Panc1 (cell line): ENCODE measurements around the gene TCF25. TPM values are rescaled to one million over a fixed set of nuclear protein-coding genes. Genes with fewer than 3 reads are reported as not detected.
A peak's percentile ranks its signal among the peaks of the same experiment; 100 is the strongest.

Experiments
- ATAC-seq: fragments of 200-7000 bp; cut with Tn5 transposase; 2 replicates; pipeline ENCODE4 v1.9.1; 2020; ENCODE audit warnings: mild to moderate bottlenecking, moderate library complexity
- BruUV-seq: library from RNA; stranded (reverse); fragments of 400-500 nt; replicated peaks from 2 replicates; lab custom pipeline; 2021; lab: Mats Ljungman, UMichigan
- CTCF ChIA-PET: fragments of 300-600 bp; sonication (Branson Sonifier 250); formaldehyde crosslinking; loops from one replicate; lab custom pipeline; 2022; ENCODE audit warnings: antibody characterized with exemption; lab: Charles Lee
- POLR2A ChIA-PET: fragments of 300-600 bp; sonication (Branson Sonifier 250); formaldehyde crosslinking; loops from one replicate; lab custom pipeline; 2022; ENCODE audit warnings: antibody characterized with exemption; lab: Charles Lee
- DNase-seq: peaks from one replicate; pipeline ENCODE4 v3.0.0-alpha.2; 2010; ENCODE audit warnings: low read depth, low spot score
- H3K27ac ChIP-seq: 2 replicates; pipeline ENCODE4 v1.5.1; 2011; ENCODE audit warnings: mild to moderate bottlenecking, low read length, inconsistent platforms
- H3K27me3 ChIP-seq: fragments of 200-500 bp; sonication (Bioruptor generic); 2 replicates; pipeline ENCODE4 v1.6.0; 2014; ENCODE audit warnings: low read length, inconsistent platforms; ENCODE audit not compliant: control insufficient read depth, insufficient read depth
- H3K36me3 ChIP-seq: fragments of 200-500 bp; sonication (Bioruptor generic); 2 replicates; pipeline ENCODE4 v1.5.1; 2014; ENCODE audit warnings: inconsistent platforms, mild to moderate bottlenecking, low read length, moderate library complexity; ENCODE audit not compliant: control insufficient read depth, insufficient read depth
- H3K4me1 ChIP-seq: 2 replicates; pipeline ENCODE4 v1.5.1; 2011; ENCODE audit warnings: inconsistent platforms, mild to moderate bottlenecking, low read length, moderate library complexity; ENCODE audit not compliant: control insufficient read depth, insufficient read depth
- H3K4me3 ChIP-seq, 2 experiments: 2 replicates each; pipeline ENCODE4 v1.5.1; 2011 to 2012; ENCODE audit warnings: low read depth in 2 of 2, low read length in 2 of 2, mild to moderate bottlenecking in 2 of 2, inconsistent platforms in 1 of 2, moderate library complexity in 1 of 2
- H3K9me3 ChIP-seq: fragments of 200-500 bp; sonication (Bioruptor generic); 2 replicates; pipeline ENCODE4 v1.5.1; 2014; ENCODE audit warnings: low read depth, mild to moderate bottlenecking, inconsistent platforms, low read length, moderate library complexity; ENCODE audit not compliant: control insufficient read depth, insufficient read depth
- CTCF ChIP-seq: fragments of 450-650 bp; IDR thresholded peaks from 2 replicates; pipeline ENCODE4 v1.5.1; 2017; ENCODE audit warnings: mild to moderate bottlenecking
- POLR2AphosphoS5 ChIP-seq: IDR thresholded peaks from 2 replicates; pipeline ENCODE4 v1.6.1; 2012; ENCODE audit warnings: mild to moderate bottlenecking, low read depth, low read length, moderate library complexity
- SIN3A ChIP-seq: IDR thresholded peaks from 2 replicates; pipeline ENCODE4 v1.6.1; 2012; ENCODE audit warnings: low read depth, mild to moderate bottlenecking, low read length, moderate library complexity, borderline replicate concordance; ENCODE audit not compliant: insufficient read depth
- TCF7L2 ChIP-seq: IDR thresholded peaks from 2 replicates; pipeline ENCODE4 v1.6.1; 2011; ENCODE audit warnings: mild to moderate bottlenecking, low read depth, low read length, inconsistent platforms
- in situ Hi-C: cut with HindIII; loops from 2 replicates; pipeline ENCODE4 v1.10.0; 2016; ENCODE audit warnings: low sequenced_read_pairs, low pct_unique_long_range_greater_than_20kb
- intact Hi-C: fragments of 100-400 bp; cut with micrococcal nuclease; formaldehyde crosslinking; loops from one replicate; pipeline ENCODE4 v1.10.0; 2022; ENCODE audit not compliant: unreplicated experiment
- total RNA-seq: library from RNA; stranded (reverse); gene quantifications from one replicate; pipeline ENCODE4 v1.2.1, GENCODE V29; 2021; ENCODE audit not compliant: unreplicated experiment
- TF ChIP-seq, protein P1 (sequence below), 2 experiments: IDR thresholded peaks; 2 replicates each; pipeline ENCODE4 v1.6.1; 2011 to 2012; ENCODE audit warnings: low read depth in 2 of 2, control low read depth in 1 of 2, low read length in 1 of 2, mild to moderate bottlenecking in 1 of 2, moderate library complexity in 1 of 2; ENCODE audit not compliant: insufficient read depth in 1 of 2

Gene TCF25
- total RNA-seq, 1 experiment from 2014 or later: 144 TPM

GRCh38 chr16:89920723-89921122 is 47.3 kb downstream of the TCF25 start:
- Histone ChIP-seq H3K9me3 (no peaks in the 10 kb centered on the region), H3K36me3 (no peaks in the 10 kb centered on the region; the same call in 1 of the 2 replicates), H3K27me3 (no peaks in the 10 kb centered on the region), H3K4me1 (peaks cover 17% of the 10 kb centered on the region), H3K4me3 (peak overlapping the region in 1 of 2 experiments; percentile 16; a peak in 1 of 4 replicates), H3K27ac (peak overlapping the region; percentile 91; the same call in 1 of the 2 replicates)
- intact Hi-C loops: no loop called here
- POLR2A ChIA-PET: no interaction called here
- BruUV-seq: no TSS peak
- no peak for TF ChIP-seq SIN3A
- TF ChIP-seq TCF7L2: no peak
- no peak for TF ChIP-seq POLR2AphosphoS5
- no peak for TF ChIP-seq CTCF
- TF ChIP-seq, protein P1, sequence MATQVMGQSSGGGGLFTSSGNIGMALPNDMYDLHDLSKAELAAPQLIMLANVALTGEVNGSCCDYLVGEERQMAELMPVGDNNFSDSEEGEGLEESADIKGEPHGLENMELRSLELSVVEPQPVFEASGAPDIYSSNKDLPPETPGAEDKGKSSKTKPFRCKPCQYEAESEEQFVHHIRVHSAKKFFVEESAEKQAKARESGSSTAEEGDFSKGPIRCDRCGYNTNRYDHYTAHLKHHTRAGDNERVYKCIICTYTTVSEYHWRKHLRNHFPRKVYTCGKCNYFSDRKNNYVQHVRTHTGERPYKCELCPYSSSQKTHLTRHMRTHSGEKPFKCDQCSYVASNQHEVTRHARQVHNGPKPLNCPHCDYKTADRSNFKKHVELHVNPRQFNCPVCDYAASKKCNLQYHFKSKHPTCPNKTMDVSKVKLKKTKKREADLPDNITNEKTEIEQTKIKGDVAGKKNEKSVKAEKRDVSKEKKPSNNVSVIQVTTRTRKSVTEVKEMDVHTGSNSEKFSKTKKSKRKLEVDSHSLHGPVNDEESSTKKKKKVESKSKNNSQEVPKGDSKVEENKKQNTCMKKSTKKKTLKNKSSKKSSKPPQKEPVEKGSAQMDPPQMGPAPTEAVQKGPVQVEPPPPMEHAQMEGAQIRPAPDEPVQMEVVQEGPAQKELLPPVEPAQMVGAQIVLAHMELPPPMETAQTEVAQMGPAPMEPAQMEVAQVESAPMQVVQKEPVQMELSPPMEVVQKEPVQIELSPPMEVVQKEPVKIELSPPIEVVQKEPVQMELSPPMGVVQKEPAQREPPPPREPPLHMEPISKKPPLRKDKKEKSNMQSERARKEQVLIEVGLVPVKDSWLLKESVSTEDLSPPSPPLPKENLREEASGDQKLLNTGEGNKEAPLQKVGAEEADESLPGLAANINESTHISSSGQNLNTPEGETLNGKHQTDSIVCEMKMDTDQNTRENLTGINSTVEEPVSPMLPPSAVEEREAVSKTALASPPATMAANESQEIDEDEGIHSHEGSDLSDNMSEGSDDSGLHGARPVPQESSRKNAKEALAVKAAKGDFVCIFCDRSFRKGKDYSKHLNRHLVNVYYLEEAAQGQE (IDR thresholded peaks at IDR 0.05; ENCODE audit: insufficient read depth in 1 of 2, low read depth in 2 of 2, low read length in 1 of 2): no peak
- no peak for DNase-seq
- CTCF ChIA-PET: no interaction called here
- no peak for ATAC-seq
- in situ Hi-C loops: no loop called here

DNA sequence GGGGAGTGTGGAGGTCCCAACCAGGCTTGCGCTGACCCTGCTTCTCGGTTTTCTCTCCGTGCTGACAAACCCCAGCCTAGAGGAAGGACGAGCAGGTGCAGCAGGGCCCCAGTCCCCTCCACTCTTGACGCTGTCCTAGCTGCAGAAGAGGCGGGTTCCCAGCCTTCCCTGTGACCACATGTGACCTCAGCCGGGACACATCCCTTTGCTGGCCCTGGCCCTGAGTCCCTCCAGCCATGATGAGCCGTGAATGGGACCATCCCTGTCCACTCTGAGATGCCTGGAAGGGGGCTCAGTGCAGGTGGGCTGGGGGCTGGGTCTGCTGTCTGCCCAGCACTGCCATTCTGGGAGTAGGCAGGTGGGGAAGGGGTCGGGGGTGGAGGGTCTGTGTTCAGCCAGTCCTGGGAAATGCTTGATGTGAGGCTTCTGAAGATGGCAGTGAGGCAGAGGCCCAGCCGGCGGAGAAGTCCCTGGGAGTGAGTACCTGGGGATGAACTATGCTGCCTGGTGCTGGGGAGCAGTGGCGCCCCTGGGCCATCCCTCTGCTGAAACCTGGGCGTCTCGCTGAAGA is 47.8 kb downstream of the TCF25 start:
- H3K36me3 ChIP-seq: no peaks in the 10 kb centered on the region; the same call in 1 of the 2 replicates
- no TSS peak for BruUV-seq
- H3K4me3 ChIP-seq: peak overlapping the region; percentile 66 to 75; a peak in 3 of 4 replicates
- DNase-seq: no peak
- peaks cover 17% of the 10 kb centered on the region for H3K4me1 ChIP-seq
- intact Hi-C loops: no loop called here
- no peaks in the 10 kb centered on the region for H3K9me3 ChIP-seq
- ChIA-PET POLR2A (no interaction called here), CTCF (no interaction called here)
- peak overlapping the region; percentile 91 for H3K27ac ChIP-seq
- no peaks in the 10 kb centered on the region for H3K27me3 ChIP-seq
- ATAC-seq: no peak
- in situ Hi-C loops: no loop called here
- TF ChIP-seq SIN3A: no peak
- TF ChIP-seq, protein P1 (IDR thresholded peaks at IDR 0.05; ENCODE audit: insufficient read depth in 1 of 2, low read depth in 2 of 2, low read length in 1 of 2): no peak
- TF ChIP-seq POLR2AphosphoS5: no peak
- TF ChIP-seq TCF7L2: no peak
- TF ChIP-seq CTCF: no peak
